Activated CD8-positive, alpha-beta memory T cell treated with anti-CD3 and anti-CD28 coated beads, Interleukin-2, amount 50 U/mL, for 24 hours (primary cell): ENCODE measurements around the gene APOL2.
"Not testable (repeated sequence)": the region's sequence is repeated elsewhere in the genome, so short reads cannot be mapped to it uniquely, and the experiment has no call there.

ENCODE experiments used
- DNase-seq: peaks from one replicate; pipeline ENCODE4 v3.0.0-alpha.2; 2020; ENCODE audit errors: extremely low read depth

APOL2 gene

GRCh38 chr22:36239401-36240171 lies at the start of gene APOL2:
Gene APOL2 (minus strand): TSS chr22:36239527. CDS start chr22:36233162, 6,365 bp downstream.
- DNase-seq, result peak; percentile 60

GRCh38 chr22:36288571-36289405 lies 49.5 kb upstream of the APOL2 start:
- no peak for DNase-seq

GRCh38 chr22:36287881-36288515 lies 48.7 kb upstream of the APOL2 start:
- no peak for DNase-seq

GRCh38 chr22:36286096-36286957 lies 47.0 kb upstream of the APOL2 start:
- DNase-seq, result peak; percentile 28

GRCh38 chr22:36285545-36285944 lies 46.2 kb upstream of the APOL2 start:
- DNase-seq, result no peak

- no peak for DNase-seq
Measured at GRCh38 chr22:36285017-36285416, 45.7 kb upstream of the APOL2 start.

GRCh38 chr22:36284171-36284571 lies 44.8 kb upstream of the APOL2 start:
- DNase-seq, result no peak

- DNase-seq, result no peak
Measured at GRCh38 chr22:36282328-36282831, 43.1 kb upstream of the APOL2 start.

- no peak for DNase-seq
Measured at GRCh38 chr22:36281781-36282327, 42.5 kb upstream of the APOL2 start.

- no peak for DNase-seq
Measured at GRCh38 chr22:36280379-36280778, 41.1 kb upstream of the APOL2 start.

GRCh38 chr22:36279219-36279666 lies 39.9 kb upstream of the APOL2 start:
- no peak for DNase-seq

GRCh38 chr22:36277482-36278291 lies 38.4 kb upstream of the APOL2 start:
- no peak for DNase-seq

- DNase-seq, result no peak
Measured at GRCh38 chr22:36274531-36274930, 35.2 kb upstream of the APOL2 start.

GRCh38 chr22:36271951-36272350 lies 32.6 kb upstream of the APOL2 start:
- DNase-seq, result not testable (repeated sequence)

- DNase-seq, result not testable (repeated sequence)
Measured at GRCh38 chr22:36271231-36271630, 31.9 kb upstream of the APOL2 start.

GRCh38 chr22:36267896-36268485 lies 28.7 kb upstream of the APOL2 start:
- no peak for DNase-seq

GRCh38 chr22:36267058-36267457 lies 27.7 kb upstream of the APOL2 start:
- DNase-seq, result no peak

GRCh38 chr22:36263886-36264664 lies 24.7 kb upstream of the APOL2 start:
- not testable (repeated sequence) for DNase-seq

GRCh38 chr22:36263216-36263673 lies 23.9 kb upstream of the APOL2 start:
- not testable (repeated sequence) for DNase-seq
